ENCODE results near the gene ZDHHC11B.

The ZDHHC11B gene

GRCh38 chr5:662751-663435 is 121.6 kb downstream of the ZDHHC11B start:
- no peak for DNase-seq (ENCODE audit: low read depth in 3 of 3, low spot score in 1 of 3)

GRCh38 chr5:661891-662750 is 122.4 kb downstream of the ZDHHC11B start:
- DNase-seq (ENCODE audit: low read depth in 3 of 3, low spot score in 1 of 3), result no peak

- no peak for DNase-seq (ENCODE audit: low read depth in 3 of 3, low spot score in 1 of 3)
These were observed 124.0 kb downstream of the ZDHHC11B start for GRCh38 chr5:660491-661030.
